H9 (cell line): ENCODE data around the gene UPK2. TPM values are rescaled to one million over a fixed set of nuclear protein-coding genes. Genes with fewer than 3 reads are reported as not detected.

ENCODE experiments used
- DNase-seq: peaks from one replicate; pipeline ENCODE4 v3.0.0-alpha.2; 2017
- H2AFZ ChIP-seq: one replicate; pipeline ENCODE4 v1.6.1; 2013; ENCODE audit warnings: mild to moderate bottlenecking, low read length, control low read depth, moderate library complexity
- H2AK5ac ChIP-seq: 2 replicates; pipeline ENCODE4 v1.6.1; 2013; ENCODE audit warnings: low read length, control low read depth, mixed read lengths; ENCODE audit not compliant: insufficient read length
- H2BK120ac ChIP-seq: one replicate; pipeline ENCODE4 v1.6.1; 2013; ENCODE audit warnings: low read depth, mild to moderate bottlenecking, low read length, control low read depth, inconsistent platforms; ENCODE audit not compliant: poor library complexity, severe bottlenecking
- H2BK12ac ChIP-seq: 2 replicates; pipeline ENCODE4 v1.6.1; 2013; ENCODE audit warnings: low read length, control low read depth, mixed read lengths, low read depth; ENCODE audit not compliant: insufficient read length
- H2BK15ac ChIP-seq: 2 replicates; pipeline ENCODE4 v1.6.1; 2013; ENCODE audit warnings: low read depth, low read length, control low read depth
- H2BK20ac ChIP-seq: one replicate; pipeline ENCODE4 v1.6.1; 2013; ENCODE audit warnings: low read depth, mild to moderate bottlenecking, low read length, control low read depth, inconsistent platforms; ENCODE audit not compliant: poor library complexity, severe bottlenecking
- H2BK5ac ChIP-seq: 2 replicates; pipeline ENCODE4 v1.6.1; 2013; ENCODE audit warnings: low read length, control low read depth, mixed read lengths; ENCODE audit not compliant: insufficient read length
- H3K14ac ChIP-seq: 2 replicates; pipeline ENCODE4 v1.6.1; 2013; ENCODE audit warnings: low read length, control low read depth; ENCODE audit not compliant: insufficient read depth
- H3K18ac ChIP-seq: 2 replicates; pipeline ENCODE4 v1.6.1; 2013; ENCODE audit warnings: low read depth, mild to moderate bottlenecking, mixed read lengths, low read length, control low read depth; ENCODE audit not compliant: insufficient read length
- H3K23ac ChIP-seq: 2 replicates; pipeline ENCODE4 v1.6.1; 2013; ENCODE audit warnings: low read length, control low read depth, mixed read lengths, low read depth; ENCODE audit not compliant: insufficient read length
- H3K23me2 ChIP-seq: 2 replicates; pipeline ENCODE4 v1.6.1; 2013; ENCODE audit warnings: low read depth, mild to moderate bottlenecking, mixed read lengths, low read length, control low read depth; ENCODE audit not compliant: insufficient read length, poor library complexity, severe bottlenecking
- H3K27ac ChIP-seq: 2 replicates; pipeline ENCODE4 v1.5.1; 2013; ENCODE audit warnings: low read length, control low read depth, mixed read lengths, low read depth; ENCODE audit not compliant: insufficient read length
- H3K27me3 ChIP-seq: 2 replicates; pipeline ENCODE4 v1.6.1; 2013; ENCODE audit warnings: low read length, control low read depth, inconsistent platforms; ENCODE audit not compliant: insufficient read depth
- H3K4ac ChIP-seq: 2 replicates; pipeline ENCODE4 v1.6.1; 2013; ENCODE audit warnings: low read depth, mild to moderate bottlenecking, control low read depth, inconsistent platforms, low read length, moderate library complexity
- H3K4me1 ChIP-seq: 2 replicates; pipeline ENCODE4 v1.6.1; 2013; ENCODE audit warnings: low read length, control low read depth, inconsistent platforms; ENCODE audit not compliant: insufficient read depth
- H3K4me2 ChIP-seq: 2 replicates; pipeline ENCODE4 v1.6.1; 2013; ENCODE audit warnings: low read length, control low read depth, mixed read lengths; ENCODE audit not compliant: insufficient read length, insufficient read depth
- H3K56ac ChIP-seq: 2 replicates; pipeline ENCODE4 v1.6.1; 2013; ENCODE audit warnings: low read depth, mild to moderate bottlenecking, mixed read lengths, low read length, control low read depth; ENCODE audit not compliant: insufficient read length
- H3K79me1 ChIP-seq: 2 replicates; pipeline ENCODE4 v1.6.1; 2013; ENCODE audit warnings: low read depth, mild to moderate bottlenecking, moderate library complexity, low read length, control low read depth, inconsistent platforms; ENCODE audit not compliant: insufficient read depth, poor library complexity, severe bottlenecking
- H3K79me2 ChIP-seq: 2 replicates; pipeline ENCODE4 v1.6.1; 2013; ENCODE audit warnings: low read length, control low read depth, inconsistent platforms; ENCODE audit not compliant: insufficient read depth
- H3K9ac ChIP-seq: 2 replicates; pipeline ENCODE4 v1.6.1; 2013; ENCODE audit warnings: low read length, control low read depth, mixed read lengths; ENCODE audit not compliant: insufficient read length; ENCODE audit errors: extremely low read depth
- H3K9me3 ChIP-seq: one replicate; pipeline ENCODE4 v1.6.1; 2013; ENCODE audit warnings: low read depth, low read length, inconsistent platforms; ENCODE audit not compliant: control insufficient read depth
- H3T11ph ChIP-seq: one replicate; pipeline ENCODE4 v1.6.1; 2013; ENCODE audit warnings: mild to moderate bottlenecking, low read length, control low read depth, inconsistent platforms
- H4K20me1 ChIP-seq: one replicate; pipeline ENCODE4 v1.6.1; 2013; ENCODE audit not compliant: control insufficient read depth, insufficient read length, insufficient read depth
- H4K5ac ChIP-seq: 2 replicates; pipeline ENCODE4 v1.6.1; 2013; ENCODE audit warnings: low read depth, mild to moderate bottlenecking, mixed read lengths, low read length, control low read depth; ENCODE audit not compliant: insufficient read length
- H4K8ac ChIP-seq: replicated peaks from 2 replicates; pipeline ENCODE4 v1.6.1; 2013; ENCODE audit warnings: low read length, control low read depth, mixed read lengths, low read depth; ENCODE audit not compliant: insufficient read length
- H4K91ac ChIP-seq: 2 replicates; pipeline ENCODE4 v1.6.1; 2013; ENCODE audit warnings: low read depth, mild to moderate bottlenecking, moderate library complexity, mixed read lengths, low read length, control low read depth; ENCODE audit not compliant: insufficient read length
- H3K27ac Mint-ChIP-seq, 3 experiments: 2 replicates in 2 of 3; 3 replicates in 1 of 3; pipeline ENCODE4 v1.8.0; 2020 to 2021; ENCODE audit warnings: mixed read lengths in 3 of 3, mild to moderate bottlenecking in 1 of 3, moderate library complexity in 1 of 3
- H3K27me3 Mint-ChIP-seq: 2 replicates; pipeline ENCODE4 v1.8.0; 2021; ENCODE audit warnings: low read depth, mild to moderate bottlenecking, moderate library complexity, mixed read lengths
- H3K36me3 Mint-ChIP-seq, 3 experiments: 2 replicates in 2 of 3; 3 replicates in 1 of 3; pipeline ENCODE4 v1.8.0; 2020 to 2021; ENCODE audit warnings: low read depth in 3 of 3, mixed read lengths in 3 of 3; ENCODE audit not compliant: insufficient read depth in 1 of 3
- H3K4me1 Mint-ChIP-seq, 2 experiments: 2 replicates each; pipeline ENCODE4 v1.8.0; 2020; ENCODE audit warnings: mixed read lengths in 2 of 2
- H3K4me3 Mint-ChIP-seq, 2 experiments: 2 replicates in 1 of 2; 3 replicates in 1 of 2; pipeline ENCODE4 v1.8.0; 2020 to 2021; ENCODE audit warnings: mild to moderate bottlenecking in 2 of 2, mixed read lengths in 2 of 2, moderate library complexity in 1 of 2
- H3K9me3 Mint-ChIP-seq, 2 experiments: 2 replicates in 1 of 2; 3 replicates in 1 of 2; pipeline ENCODE4 v1.8.0; 2020; ENCODE audit warnings: mild to moderate bottlenecking in 2 of 2, mixed read lengths in 2 of 2, moderate library complexity in 1 of 2
- WGBS: extraction: QIAGEN DNeasy Blood & Tissue Kit; methylation state at CpG from one replicate; pipeline ENCODE4 v1.1.7; 2013; ENCODE audit warnings: missing lambda C conversion rate, low lambda C conversion rate, mixed read lengths; ENCODE audit not compliant: insufficient read length; ENCODE audit errors: extremely low coverage; 5-methylcytosine and 5-hydroxymethylcytosine counted together
- total RNA-seq: library from RNA; stranded (reverse); gene quantifications from 2 replicates; pipeline ENCODE4 v1.2.1, GENCODE V29; 2021
- TF ChIP-seq, protein P1 (sequence below): fragments of 200-600 bp; sonication (generic); conservative IDR thresholded peaks from 3 replicates; pipeline ENCODE4 v1.8.0; 2021; ENCODE audit warnings: antibody characterized with exemption, mild to moderate bottlenecking

Gene UPK2
- total RNA-seq, 1 experiment from 2014 or later, result 0.33 TPM

DNA sequence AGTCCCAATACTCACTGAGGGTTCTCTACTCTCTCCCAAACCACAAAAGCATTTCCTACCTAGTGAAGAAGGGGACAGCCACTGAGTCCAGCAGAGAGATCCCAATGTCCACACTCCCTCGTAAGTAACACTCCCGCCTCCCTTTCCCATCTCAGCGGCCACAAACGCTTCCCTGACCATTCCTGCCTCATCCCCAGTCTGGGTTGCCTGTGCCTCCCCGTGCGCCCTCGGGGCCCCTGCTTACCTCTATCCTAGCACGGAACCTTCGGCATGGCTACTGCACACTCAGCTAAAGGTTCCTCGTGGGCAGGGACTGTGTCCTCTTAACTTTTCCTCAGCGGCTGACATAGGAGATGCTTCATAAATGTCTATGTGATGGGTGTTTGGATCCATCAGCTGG lies 1.5 kb downstream of the UPK2 start:
- Histone ChIP-seq H4K91ac (no peak overlapping the region), H3K56ac (no peak overlapping the region), H4K5ac (no peak overlapping the region), H3K79me1 (no peaks in the 10 kb centered on the region), H3K23me2 (no peaks in the 10 kb centered on the region), H2AK5ac (no peak overlapping the region), H3K4me1 (no peaks in the 10 kb centered on the region), H3K9ac (no peak overlapping the region), H3K9me3 (no peaks in the 10 kb centered on the region), H2BK120ac (no peak overlapping the region), H3K18ac (no peak overlapping the region), H2BK5ac (no peak overlapping the region), H3K27ac (no peak overlapping the region), H3K23ac (no peak overlapping the region), H3K79me2 (no peaks in the 10 kb centered on the region), H4K20me1 (no peaks in the 10 kb centered on the region), H2AFZ (no peak overlapping the region), H2BK20ac (no peak overlapping the region), H3K14ac (no peak overlapping the region), H2BK12ac (no peak overlapping the region), H2BK15ac (no peak overlapping the region), H3K4me2 (no peak overlapping the region), H3K4ac (no peak overlapping the region), H3K27me3 (no peaks in the 10 kb centered on the region), H4K8ac (no peak overlapping the region), H3T11ph (no peak overlapping the region)
- Mint-ChIP-seq H3K9me3 (no peaks in the 10 kb centered on the region), H3K4me1 (peaks cover 12 to 17% of the 10 kb centered on the region in 2 experiments), H3K27me3 (peaks cover 31% of the 10 kb centered on the region), H3K36me3 (no peaks in the 10 kb centered on the region), H3K4me3 (no peak overlapping the region), H3K27ac (no peak overlapping the region; a peak in 1 of 7 replicates)
- no CpG with 5 or more reads among the region's 11 CpGs for WGBS
- no peak for DNase-seq
- TF ChIP-seq, protein P1, sequence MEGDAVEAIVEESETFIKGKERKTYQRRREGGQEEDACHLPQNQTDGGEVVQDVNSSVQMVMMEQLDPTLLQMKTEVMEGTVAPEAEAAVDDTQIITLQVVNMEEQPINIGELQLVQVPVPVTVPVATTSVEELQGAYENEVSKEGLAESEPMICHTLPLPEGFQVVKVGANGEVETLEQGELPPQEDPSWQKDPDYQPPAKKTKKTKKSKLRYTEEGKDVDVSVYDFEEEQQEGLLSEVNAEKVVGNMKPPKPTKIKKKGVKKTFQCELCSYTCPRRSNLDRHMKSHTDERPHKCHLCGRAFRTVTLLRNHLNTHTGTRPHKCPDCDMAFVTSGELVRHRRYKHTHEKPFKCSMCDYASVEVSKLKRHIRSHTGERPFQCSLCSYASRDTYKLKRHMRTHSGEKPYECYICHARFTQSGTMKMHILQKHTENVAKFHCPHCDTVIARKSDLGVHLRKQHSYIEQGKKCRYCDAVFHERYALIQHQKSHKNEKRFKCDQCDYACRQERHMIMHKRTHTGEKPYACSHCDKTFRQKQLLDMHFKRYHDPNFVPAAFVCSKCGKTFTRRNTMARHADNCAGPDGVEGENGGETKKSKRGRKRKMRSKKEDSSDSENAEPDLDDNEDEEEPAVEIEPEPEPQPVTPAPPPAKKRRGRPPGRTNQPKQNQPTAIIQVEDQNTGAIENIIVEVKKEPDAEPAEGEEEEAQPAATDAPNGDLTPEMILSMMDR, result no peak
